DMS153 (cell line): ENCODE results near the gene MYL9.
"Not testable (repeated sequence)": the region's sequence is repeated elsewhere in the genome, so short reads cannot be mapped to it uniquely, and the experiment has no call there.

Experiments
- DNase-seq: peaks from one replicate; lab custom pipeline; 2025; lab: John Stamatoyannopoulos, UW

Gene MYL9

DNA sequence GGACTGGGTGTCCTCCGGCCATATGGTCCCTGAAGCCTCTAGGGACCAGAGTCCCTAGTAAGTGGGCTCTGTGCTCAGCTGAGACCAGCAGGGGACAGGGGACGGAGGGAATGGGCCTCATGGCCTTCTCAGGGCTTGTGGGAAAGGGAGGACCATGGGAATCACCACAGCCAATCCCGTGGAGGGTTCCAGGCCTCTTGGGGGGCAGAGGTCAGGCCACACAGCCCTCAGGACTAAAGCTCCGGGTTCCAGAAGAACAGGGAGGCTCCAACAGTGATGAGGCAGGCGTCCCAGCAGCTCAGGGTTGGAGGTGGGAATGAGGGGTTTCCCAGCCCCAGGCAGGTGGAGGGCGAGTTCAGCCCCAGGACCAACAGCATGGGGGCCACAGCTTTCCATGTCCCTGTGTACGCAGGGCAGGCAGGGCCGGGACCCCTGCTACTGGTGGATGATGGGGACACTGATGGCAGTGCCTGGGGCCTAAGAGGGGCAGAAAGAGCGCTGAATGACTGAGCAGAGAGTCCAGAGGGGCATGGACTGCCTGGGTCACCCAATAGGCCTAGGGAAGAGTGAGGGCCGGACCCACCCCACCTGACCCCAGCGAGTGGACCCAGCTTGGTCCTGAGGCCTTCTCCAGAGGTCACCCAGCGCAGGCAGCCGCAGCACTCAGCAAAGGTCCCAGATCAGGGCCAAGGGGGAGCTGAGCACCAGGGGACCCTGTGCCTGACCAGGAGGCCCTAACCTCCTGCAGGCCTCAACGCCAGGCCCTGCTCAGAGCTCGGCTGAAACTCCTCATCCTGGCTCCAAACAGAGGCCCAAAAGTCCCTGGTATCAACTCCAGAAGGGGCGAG lies 8.8 kb downstream of the MYL9 start:
- DNase-seq, result no peak

DNA sequence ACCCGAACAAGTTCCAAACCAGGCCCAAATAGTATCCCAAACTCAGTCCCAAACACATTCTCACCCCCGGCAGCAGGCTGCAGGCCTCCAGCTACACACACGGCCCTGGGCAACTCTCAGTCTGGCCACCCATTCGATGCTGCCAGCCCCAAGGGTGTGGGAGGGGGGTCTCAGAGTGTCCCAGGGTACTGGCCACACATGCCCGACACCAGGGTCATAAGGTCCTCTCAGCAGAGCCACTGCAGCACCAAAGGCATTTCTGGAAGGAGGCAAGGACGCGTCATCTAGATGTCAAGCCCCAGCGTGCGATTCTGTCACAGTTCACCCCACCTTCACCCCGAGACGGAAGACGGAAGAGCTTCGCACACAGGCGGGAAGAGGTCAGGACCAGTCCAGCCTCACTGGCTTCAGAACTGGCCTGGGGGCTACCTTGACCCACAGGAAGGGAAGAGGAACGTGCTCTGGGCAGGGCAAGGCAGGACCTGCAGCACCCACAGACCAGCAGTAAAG lies 9.5 kb downstream of the MYL9 start:
- no peak for DNase-seq

DNA sequence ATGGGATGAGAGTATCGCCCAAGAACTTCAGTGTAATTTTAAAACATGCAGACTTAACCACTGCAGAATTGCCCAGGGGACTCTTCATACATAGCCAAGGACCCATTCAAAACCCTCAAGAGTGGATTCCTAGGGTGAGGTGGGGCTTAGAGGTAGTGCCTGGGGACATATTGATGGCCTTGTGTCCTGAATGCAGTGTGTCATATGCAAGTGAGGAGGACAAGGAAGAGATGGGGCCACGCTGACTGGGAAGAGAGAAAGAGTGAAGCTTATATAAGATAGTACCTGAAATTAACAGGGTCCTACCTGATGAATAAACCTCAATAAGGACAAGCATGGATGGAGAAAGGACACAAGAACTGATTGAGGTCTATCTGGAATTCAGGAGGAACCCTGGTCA lies 13.9 kb downstream of the MYL9 start:
- no peak for DNase-seq

DNA sequence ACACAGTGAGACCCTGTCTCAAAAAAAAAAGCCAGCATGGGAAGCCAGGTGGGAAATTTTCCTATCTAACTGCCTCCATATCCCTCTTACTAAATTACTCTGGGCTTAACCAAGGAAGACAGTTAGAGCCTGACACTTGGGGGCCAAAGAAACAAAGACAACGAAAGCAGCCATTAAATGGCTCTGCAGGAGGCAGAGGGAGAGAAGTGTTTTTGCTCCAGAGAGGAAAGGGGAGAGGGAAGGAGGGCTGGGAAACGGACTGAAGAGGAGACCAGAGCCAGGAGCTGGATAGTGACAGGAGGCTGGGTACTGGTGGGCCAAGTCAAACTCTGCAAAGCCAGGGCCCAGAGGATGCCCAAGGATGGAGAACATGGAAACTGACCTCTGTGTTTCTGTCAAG lies 21.4 kb downstream of the MYL9 start:
- DNase-seq, result no peak

DNA sequence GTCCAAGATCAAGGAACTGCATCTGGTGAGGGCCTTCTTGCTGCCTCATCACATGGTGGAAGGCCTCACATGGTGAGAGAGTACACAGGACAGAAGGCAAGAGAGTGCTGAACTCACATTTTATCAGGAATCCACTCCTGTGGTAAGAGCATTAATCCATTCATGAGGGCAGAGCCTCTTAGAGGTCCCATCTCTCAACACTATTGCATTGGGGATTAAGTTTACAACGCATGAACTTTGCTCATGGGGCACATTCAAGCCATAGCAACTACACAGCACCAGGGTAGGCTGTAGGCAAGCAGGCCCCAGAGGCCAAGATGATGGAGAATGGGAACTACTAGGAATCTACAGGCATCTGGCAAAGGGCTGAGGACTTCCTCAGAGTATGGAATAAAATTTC lies 22.1 kb downstream of the MYL9 start:
- no peak for DNase-seq

DNA sequence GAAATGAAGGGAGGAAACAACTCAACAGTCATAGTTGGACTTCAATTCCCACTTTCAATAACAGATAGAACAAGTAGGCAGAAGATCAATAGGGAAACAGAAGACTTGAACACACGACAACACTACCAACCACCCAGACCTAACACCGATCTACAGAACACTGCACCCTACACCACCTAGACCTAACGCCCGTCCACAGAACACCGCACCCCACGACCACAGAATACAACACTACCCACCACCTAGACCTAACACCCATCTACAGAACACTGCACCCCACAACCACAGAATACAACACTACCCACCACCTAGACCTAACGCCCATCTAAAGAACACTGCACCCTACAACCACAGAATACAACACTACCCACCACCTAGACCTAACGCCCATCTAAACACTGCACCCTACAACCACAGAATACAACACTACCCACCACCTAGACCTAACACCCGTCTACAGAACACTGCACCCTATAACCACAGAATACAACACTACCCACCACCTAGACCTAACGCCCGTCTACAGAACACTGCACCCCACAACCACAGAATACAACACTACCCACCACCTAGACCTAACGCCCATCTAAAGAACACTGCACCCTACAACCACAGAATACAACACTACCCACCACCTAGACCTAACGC lies 22.9 kb downstream of the MYL9 start:
- DNase-seq, result not testable (repeated sequence)

DNA sequence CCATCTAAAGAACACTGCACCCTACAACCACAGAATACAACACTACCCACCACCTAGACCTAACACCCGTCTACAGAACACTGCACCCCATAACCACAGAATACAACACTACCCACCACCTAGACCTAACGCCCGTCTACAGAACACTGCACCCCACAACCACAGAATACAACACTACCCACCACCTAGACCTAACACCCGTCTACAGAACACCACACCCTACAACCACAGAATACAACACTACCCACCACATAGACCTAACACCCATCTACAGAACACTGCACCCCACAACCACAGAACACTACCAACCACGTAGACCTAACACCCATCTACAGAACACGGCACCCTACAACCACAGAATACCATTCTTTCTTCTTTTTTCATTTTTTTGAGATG lies 23.4 kb downstream of the MYL9 start:
- DNase-seq, result not testable (repeated sequence)

DNA sequence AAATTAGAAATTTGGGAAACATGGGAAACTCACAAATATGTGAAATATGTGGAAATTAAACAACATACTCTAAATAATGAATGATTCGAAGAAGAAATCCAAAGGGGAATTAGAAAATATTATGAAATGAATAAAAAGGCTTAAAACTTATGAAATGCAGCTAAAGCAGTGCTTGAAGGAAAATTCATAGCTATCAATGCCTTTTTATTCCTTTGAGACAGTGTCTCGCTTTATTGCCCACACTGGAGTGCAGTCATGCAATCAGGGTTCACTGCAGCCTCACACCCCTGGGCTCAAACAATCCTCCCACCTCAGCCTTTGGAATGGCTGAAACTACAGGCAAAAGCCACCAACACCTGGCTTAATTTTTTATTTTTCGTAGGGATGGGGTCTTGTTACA lies 24.2 kb downstream of the MYL9 start:
- no peak for DNase-seq

DNA sequence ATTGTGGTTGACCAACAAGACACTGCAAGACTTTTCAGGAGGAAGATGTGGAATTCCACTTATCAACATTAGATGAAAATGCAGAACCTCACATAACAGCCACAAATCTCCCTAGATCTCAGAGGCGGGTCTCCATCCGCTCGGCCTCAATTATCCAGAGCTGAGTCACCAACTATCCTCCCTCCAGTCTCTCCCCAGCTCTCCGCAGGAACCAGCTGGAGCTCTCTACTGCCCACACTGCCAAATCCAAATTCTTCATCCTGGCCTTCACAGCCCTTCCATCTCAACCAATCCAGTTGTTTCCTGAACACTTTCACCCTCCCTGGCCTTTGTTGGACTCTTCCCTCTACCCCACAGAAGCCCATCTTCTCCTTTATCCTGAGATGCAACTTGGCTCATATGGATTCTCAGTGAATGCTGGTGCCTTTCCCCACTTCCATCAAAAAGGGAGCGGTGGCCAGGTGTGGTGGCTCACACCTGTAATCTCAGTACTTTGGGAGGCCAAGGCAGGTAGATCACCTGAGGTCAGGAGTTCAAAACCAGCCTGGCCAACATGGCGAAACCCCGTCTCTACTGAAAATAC lies 28.6 kb downstream of the MYL9 start:
- no peak for DNase-seq

DNA sequence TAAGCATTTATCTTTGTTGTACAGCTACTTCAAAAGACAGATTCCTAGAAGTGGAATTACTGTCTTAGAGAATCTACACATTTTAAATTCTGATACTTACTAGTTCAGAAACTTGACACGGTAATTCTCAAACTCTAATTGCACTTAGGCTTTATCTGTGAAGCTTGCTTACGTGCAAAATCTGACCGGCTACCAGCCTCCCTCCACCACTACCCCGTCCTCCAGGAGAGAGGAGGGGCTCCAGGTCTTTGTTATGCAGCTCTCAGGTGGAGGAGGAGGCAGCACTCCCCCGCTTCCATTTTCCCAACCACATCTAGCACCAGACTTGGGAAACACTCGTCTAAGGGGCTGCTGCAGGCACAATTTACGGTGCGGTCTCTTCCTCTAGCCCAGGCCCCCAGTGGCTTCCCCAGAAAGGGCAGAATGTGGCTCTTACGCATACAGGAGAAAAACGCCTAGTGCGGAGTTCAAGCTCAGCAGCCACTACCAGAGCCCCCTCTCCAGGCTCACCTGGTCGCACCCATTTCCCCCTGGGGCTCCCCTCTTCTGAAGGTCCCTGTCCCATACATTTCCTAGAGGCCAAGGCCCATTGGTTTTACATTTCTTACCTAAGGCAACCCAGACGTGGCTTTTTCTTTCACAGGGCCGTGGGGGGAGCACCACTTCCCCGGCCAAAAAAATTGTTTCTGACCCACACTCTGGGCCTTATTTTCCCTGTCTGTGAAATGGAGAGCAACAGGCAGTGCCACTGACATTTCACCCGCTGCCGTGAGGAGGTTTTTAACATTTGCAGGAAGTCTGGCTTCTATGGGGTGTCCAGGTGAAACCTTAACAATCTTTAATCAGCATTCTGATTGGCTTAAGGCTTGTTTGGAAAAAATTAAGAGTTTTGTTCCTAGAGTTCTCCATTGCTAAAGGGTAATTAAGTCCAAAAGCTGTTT lies 30.5 kb downstream of the MYL9 start:
- DNase-seq, result no peak

DNA sequence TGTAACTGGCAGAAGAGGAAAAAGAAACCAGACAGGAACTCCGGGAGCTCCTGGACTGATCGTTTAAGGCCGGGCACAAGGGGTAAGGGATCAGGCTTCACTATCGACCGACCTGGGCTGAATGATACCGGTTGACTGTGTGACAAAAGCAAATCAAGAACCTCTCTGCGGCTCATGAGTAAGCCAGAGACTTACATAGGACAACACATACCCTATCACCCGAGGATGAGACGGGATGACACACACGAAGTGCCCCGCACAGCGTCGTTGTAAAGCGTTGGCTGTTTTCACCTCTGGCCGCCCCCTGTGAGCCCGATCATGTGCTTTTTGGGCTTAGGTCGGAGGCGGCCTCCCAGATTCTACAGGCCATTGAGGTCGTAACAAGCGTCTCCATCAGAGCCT lies 31.4 kb downstream of the MYL9 start:
- DNase-seq, result peak; percentile 10

DNA sequence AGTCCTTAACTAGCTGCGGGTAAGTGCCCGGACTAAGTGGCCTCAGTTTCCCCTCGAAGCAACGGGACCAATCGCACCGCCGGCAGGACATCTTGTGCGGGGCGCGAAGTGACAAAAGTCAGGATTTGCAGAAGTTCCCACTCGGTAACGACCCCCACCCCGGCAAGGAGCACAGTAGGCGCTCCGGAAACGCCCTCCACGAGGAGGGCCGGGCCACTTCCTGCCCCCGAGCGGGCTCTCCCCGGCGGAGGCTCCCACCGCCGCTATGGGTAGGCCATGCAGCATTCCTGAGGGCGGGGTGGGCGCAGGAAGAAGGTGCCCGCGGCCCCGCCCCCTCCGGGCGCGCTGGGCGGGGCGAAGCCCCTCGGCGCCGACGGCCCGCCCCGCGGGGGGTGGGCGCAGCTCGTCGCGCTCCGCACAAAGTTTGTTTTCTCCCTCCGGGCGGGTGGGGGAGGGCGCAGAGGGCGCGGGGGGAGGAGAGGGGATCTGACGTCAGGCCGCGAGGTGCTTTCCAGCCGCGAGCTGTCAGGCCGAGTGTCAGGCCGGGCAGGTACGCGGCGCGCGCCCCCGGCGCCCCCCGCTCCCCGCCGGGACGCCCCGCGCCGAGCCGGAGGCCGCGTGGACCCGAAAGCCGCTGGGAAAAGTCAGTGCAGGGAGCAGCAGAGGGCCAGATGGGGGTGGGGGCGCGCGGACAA lies 31.9 kb downstream of the MYL9 start, which contains the start of gene TGIF2:
Gene TGIF2, plus strand, starts transcription at position 495 of the 695 bp plus-strand sequence. CDS start 5,178 bp downstream, outside the sequence.
- DNase-seq, result no peak

DNA sequence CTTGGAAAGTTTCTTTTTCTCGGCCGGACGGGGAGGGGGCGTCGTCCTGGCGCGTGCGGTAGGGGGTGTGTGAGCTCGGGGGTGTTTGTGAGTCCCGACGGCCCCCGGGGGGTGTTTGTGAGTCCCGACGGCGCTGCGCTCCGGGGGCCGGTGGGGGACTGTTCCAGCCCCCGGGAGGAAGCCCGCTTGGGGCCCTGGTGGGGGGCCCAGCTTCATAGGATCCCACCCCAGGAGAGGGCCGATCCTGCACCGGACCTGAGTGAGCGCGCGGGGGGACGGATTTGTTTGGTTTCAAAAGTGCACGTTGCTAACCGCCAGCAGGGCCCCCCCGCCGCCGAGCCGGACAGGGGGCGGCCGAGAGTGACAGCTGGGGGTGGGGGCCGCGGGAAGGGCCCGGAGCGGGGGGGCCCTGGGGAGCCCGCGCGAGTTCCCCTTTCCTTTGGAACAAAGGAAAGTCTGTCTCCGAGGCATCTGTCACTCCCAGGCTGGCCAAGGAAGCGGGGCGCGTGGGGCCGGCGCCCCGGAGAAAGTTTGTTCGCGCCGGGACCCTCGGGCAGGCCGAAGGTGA lies 32.6 kb downstream of the MYL9 start:
- no peak for DNase-seq

DNA sequence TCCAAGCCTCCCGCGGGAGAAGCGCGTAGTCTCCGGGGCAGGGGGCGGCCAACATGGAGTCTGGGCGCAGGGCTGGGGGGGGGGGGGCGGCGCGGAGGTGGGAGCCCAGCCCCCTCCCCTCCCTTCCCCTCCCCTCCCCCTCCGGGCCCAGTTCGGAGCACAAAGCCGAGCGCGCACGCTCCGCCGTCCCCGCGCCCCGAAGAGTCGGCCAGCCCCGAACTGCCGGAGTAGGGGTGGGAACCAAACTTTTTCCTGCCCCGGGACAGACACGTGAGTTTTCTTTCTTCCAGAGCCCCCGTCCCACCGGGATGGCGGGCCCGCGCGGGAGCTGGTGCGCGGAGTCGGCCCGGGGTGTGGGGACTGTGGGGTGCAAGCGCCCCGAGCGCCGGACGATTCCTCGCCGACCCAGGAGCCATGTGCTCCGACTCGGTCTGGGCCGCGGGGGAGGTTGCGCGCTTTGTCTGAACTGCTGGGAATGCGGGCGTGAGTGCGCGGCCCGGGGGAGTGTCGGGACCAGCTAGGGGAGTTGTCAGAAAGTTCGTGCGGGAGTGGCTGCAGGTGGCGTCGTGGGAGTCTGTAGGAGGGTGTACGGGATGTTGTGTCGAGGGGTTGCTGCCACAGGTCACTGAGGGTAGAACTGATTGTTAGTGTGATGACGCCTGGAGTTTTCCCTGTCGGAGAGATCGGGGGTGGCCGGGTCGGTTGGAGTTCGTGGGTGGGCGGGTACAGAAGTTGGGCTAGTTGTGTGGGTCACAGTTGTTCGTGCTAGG lies 33.2 kb downstream of the MYL9 start:
- DNase-seq, result no peak

DNA sequence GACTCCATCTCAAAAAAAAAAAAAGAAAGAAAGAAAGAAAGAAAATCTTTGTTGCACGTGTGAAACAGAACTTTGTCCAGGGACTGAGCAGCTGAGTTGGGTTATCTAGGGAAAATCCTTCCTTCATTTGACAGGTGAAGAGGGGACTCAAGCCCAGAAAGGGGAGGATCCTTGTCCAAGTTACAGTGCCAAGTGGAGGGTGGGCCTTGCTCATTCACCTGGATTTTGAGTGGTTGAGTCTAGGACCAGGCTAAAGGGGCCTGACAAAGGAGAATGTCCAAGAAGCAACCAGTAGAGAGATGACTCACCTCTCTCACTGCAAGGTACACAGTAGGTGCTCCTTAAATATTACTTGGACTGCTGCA lies 34.7 kb downstream of the MYL9 start:
- DNase-seq, result no peak

DNA sequence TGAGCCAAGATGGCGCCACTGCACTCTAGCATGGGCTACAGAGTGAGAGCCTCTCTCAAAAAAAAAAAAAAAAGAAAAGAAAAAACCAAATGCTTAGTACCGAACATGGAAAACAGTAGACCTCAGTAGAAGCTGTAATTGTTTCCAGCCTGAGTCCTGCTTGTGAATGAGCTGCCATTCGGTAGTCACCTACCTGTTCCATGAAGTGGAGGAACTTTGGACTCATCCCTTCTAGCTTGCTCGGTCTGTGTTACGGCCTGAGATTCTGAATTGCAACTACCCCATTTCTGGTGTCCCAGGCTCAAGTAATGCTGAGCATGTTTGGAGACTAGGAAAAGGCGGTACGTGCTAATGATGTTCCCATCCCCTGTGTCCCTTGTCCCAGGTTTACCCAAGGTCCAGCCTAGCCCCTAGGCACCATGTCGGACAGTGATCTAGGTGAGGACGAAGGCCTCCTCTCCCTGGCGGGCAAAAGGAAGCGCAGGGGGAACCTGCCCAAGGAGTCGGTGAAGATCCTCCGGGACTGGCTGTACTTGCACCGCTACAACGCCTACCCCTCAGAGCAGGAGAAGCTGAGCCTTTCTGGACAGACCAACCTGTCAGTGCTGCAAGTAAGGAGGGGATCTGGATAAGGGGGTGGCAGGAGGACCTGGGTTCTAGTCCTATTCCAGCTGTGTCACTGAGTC lies 37.2 kb downstream of the MYL9 start:
- DNase-seq, result no peak

DNA sequence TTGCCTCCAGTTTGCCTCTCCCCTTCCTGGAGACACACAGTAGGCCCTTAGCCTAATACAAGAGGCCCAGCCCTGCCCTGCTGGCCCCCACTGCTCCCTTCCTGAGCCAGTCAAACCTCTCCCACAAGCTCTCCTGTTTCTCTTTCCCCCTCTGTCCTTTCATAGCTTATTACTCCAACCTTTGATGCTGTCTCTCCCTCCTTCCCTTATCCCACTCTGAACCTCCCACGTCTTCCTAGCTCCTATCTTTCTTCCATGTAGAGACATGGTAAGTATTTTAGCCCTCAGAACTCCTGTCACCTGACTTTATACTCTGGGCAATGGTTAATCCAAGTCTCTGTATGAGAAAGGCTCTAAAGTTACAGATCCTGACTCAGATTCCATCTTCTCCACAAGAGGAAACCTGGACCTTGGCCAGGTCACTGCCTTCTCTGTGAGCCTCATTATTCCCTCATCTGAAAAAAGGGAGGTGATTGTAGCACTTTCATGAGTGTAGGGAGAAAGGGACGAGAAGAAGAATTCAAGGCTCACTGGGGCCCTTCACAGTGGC lies 38.8 kb downstream of the MYL9 start:
- DNase-seq, result no peak

DNA sequence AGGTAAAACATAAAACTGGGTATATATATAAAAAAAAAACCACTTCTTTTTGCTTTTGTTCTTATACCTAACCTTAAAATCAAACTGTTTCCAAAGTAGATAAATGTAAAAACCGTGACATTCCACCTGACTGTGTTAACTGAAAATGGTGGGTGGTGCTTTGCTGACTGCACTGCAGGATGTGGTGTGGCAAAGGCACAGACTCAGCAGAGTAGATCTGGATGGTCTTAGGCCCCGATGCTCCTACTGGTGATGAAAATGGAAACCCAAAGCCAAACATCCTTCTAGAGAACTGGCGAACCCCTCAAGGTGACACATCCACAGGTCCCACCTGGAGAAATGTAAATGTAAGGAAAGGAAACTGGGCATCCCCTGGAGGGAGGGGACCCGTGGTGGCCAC lies 41.0 kb downstream of the MYL9 start:
- DNase-seq, result no peak

DNA sequence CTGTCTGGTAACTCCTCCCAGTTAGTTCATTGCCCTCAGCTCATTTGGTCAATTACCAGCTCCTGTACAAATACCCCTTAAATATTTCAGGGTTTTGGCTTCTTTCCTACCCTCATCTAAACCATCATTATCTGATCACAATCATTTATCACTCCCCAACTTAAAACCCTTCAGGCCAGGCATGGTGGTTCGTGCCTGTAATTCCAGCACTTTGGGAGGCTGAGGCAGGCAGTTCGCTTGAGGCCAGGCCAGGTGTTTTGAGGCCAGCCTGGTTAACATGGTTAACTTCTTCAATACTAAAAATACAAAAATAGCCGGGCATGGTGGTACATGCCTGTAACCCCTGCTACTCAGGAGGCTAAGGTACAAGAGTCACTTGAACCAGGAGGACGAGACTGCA lies 41.5 kb downstream of the MYL9 start:
- DNase-seq, result no peak
